Breast epithelium (tissue), 3 donors: Measurements from ENCODE around the gene ZNF44.

Experiments used
- POLR2AphosphoS5 ChIP-seq, 3 donors: sonication (generic); formaldehyde crosslinking; IDR thresholded peaks; one replicate each; pipeline ENCODE4 v1.6.1; 2017; ENCODE audit warnings: antibody characterized with exemption in 3 of 3
- TF ChIP-seq, protein P1 (sequence below), 3 donors: fragments of 450-650 bp; IDR thresholded peaks; one replicate each; pipeline ENCODE4 v1.5.1; 2016 to 2017; ENCODE audit warnings: antibody characterized with exemption in 3 of 3, mild to moderate bottlenecking in 3 of 3, moderate library complexity in 3 of 3

DNA sequence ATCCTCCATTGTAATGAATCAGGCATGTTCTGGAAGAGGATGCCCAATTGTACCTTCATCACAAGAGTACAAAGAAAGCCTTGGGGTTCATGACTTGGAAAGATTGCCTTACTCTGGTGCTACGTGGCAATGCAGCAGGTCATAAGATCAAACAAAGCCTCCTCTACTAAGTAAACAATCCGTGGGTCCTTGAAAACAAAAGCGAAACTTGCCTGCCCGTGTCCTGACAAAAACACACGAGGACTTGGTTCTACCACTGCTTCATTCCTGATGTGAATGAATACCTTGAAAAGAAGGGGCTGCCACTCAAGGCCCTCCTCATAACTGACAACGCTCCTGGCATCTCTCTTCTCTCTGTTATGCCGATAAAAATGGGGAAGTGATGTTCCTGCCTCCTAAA, 19.9 kb upstream of the ZNF44 start:
- no peak for TF ChIP-seq POLR2AphosphoS5 (IDR thresholded peaks at IDR 0.05)
- TF ChIP-seq, protein P1, sequence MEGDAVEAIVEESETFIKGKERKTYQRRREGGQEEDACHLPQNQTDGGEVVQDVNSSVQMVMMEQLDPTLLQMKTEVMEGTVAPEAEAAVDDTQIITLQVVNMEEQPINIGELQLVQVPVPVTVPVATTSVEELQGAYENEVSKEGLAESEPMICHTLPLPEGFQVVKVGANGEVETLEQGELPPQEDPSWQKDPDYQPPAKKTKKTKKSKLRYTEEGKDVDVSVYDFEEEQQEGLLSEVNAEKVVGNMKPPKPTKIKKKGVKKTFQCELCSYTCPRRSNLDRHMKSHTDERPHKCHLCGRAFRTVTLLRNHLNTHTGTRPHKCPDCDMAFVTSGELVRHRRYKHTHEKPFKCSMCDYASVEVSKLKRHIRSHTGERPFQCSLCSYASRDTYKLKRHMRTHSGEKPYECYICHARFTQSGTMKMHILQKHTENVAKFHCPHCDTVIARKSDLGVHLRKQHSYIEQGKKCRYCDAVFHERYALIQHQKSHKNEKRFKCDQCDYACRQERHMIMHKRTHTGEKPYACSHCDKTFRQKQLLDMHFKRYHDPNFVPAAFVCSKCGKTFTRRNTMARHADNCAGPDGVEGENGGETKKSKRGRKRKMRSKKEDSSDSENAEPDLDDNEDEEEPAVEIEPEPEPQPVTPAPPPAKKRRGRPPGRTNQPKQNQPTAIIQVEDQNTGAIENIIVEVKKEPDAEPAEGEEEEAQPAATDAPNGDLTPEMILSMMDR (IDR thresholded peaks at IDR 0.05), result no peak
